Ishikawa (cell line): ENCODE data around the gene ITLN1.

Experiments
- CEBPB ChIP-seq: IDR thresholded peaks from 2 replicates; pipeline ENCODE4 v1.6.1; 2012
- CREB1 ChIP-seq: IDR thresholded peaks from 2 replicates; pipeline ENCODE4 v1.6.1; 2012; ENCODE audit warnings: low read depth
- EGR1 ChIP-seq: IDR thresholded peaks from 2 replicates; pipeline ENCODE4 v1.6.1; 2012
- EP300 ChIP-seq: IDR thresholded peaks from 2 replicates; pipeline ENCODE4 v1.6.1; 2012; ENCODE audit warnings: borderline replicate concordance
- FOXM1 ChIP-seq: IDR thresholded peaks from 2 replicates; pipeline ENCODE4 v1.6.1; 2012; ENCODE audit warnings: low read depth, borderline replicate concordance
- RAD21 ChIP-seq: IDR thresholded peaks from 2 replicates; pipeline ENCODE4 v1.6.1; 2012; ENCODE audit warnings: low read depth
- TAF1 ChIP-seq: IDR thresholded peaks from 2 replicates; pipeline ENCODE4 v1.6.1; 2012; ENCODE audit warnings: low read depth, mild to moderate bottlenecking
- TEAD4 ChIP-seq: IDR thresholded peaks from 2 replicates; pipeline ENCODE4 v1.6.1; 2012
- YY1 ChIP-seq: IDR thresholded peaks from 2 replicates; pipeline ENCODE4 v1.6.1; 2012; ENCODE audit warnings: low read depth
- TF ChIP-seq, protein P1 (sequence below): IDR thresholded peaks from 2 replicates; pipeline ENCODE4 v1.6.1; 2012
- TF ChIP-seq, protein P2 (sequence below): IDR thresholded peaks from 2 replicates; pipeline ENCODE4 v1.6.1; 2012; ENCODE audit warnings: low read depth, mild to moderate bottlenecking

DNA sequence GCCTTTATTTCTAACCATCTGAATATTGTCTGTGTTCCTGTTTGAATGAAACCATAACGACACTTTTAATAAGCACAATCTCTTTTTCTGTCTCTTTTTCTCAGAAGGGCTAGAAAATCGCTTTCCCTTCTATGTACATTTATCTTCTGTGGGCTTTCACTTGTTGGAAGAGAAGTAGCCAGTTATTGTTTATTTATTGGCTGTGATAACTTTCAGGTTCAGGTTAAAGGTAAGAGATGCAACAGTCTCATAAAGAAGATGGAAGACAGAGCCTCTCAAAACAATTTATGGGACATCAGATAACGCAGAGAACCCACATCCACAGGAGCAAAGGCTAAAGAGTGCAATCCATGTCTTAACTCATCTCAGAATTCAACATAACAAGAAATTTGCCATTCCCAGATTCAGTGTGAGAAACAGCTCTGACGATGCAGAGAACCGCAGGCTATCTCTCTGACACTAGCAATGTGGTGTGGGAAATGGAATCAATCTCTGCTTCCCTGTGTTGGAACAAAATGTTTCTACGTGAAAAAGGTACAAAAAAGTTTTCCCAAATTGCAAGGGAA, 18.2 kb downstream of the ITLN1 start:
- TF ChIP-seq, protein P1, sequence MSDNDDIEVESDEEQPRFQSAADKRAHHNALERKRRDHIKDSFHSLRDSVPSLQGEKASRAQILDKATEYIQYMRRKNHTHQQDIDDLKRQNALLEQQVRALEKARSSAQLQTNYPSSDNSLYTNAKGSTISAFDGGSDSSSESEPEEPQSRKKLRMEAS, result no peak
- TF ChIP-seq CREB1 (no peak), YY1 (no peak), TAF1 (no peak), RAD21 (no peak), EP300 (no peak), TEAD4 (no peak), CEBPB (no peak), FOXM1 (no peak), EGR1 (no peak)
- TF ChIP-seq, protein P2, sequence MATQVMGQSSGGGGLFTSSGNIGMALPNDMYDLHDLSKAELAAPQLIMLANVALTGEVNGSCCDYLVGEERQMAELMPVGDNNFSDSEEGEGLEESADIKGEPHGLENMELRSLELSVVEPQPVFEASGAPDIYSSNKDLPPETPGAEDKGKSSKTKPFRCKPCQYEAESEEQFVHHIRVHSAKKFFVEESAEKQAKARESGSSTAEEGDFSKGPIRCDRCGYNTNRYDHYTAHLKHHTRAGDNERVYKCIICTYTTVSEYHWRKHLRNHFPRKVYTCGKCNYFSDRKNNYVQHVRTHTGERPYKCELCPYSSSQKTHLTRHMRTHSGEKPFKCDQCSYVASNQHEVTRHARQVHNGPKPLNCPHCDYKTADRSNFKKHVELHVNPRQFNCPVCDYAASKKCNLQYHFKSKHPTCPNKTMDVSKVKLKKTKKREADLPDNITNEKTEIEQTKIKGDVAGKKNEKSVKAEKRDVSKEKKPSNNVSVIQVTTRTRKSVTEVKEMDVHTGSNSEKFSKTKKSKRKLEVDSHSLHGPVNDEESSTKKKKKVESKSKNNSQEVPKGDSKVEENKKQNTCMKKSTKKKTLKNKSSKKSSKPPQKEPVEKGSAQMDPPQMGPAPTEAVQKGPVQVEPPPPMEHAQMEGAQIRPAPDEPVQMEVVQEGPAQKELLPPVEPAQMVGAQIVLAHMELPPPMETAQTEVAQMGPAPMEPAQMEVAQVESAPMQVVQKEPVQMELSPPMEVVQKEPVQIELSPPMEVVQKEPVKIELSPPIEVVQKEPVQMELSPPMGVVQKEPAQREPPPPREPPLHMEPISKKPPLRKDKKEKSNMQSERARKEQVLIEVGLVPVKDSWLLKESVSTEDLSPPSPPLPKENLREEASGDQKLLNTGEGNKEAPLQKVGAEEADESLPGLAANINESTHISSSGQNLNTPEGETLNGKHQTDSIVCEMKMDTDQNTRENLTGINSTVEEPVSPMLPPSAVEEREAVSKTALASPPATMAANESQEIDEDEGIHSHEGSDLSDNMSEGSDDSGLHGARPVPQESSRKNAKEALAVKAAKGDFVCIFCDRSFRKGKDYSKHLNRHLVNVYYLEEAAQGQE, result no peak
